Esophagus squamous epithelium (tissue), 5 donors: ENCODE data around the gene NKX2-2. TPM values are rescaled to one million over a fixed set of nuclear protein-coding genes. Genes with fewer than 3 reads are reported as not detected.

ENCODE experiments used
- DNase-seq: peaks from one replicate; lab custom pipeline; 2025; lab: John Stamatoyannopoulos, UW
- H3K27ac ChIP-seq, 4 donors: fragments of 200-600 bp; sonication (generic); one replicate each; pipeline ENCODE4 v1.5.1; 2016 to 2019; ENCODE audit warnings: mild to moderate bottlenecking in 1 of 4
- H3K27me3 ChIP-seq, 4 donors: fragments of 200-600 bp; sonication (generic); 1 replicate in 3 of 4; 2 replicates in 1 of 4; pipeline versions ENCODE4 v1.5.1 to v1.6.0; 2017 to 2021; ENCODE audit warnings: antibody characterized with exemption in 1 of 4
- H3K36me3 ChIP-seq, 3 donors: fragments of 200-600 bp; sonication (generic); one replicate each; pipeline ENCODE4 v1.5.1; 2016 to 2019
- H3K4me1 ChIP-seq, 3 donors: fragments of 200-600 bp; sonication (generic); one replicate each; pipeline ENCODE4 v1.5.1; 2017 to 2019
- H3K4me3 ChIP-seq, 4 donors: fragments of 200-600 bp; sonication (generic); 1 replicate in 3 of 4; 2 replicates in 1 of 4; pipeline ENCODE4 v1.5.1; 2016 to 2019; ENCODE audit warnings: mild to moderate bottlenecking in 2 of 4, moderate library complexity in 1 of 4
- H3K9me3 ChIP-seq, 3 donors: fragments of 200-600 bp; sonication (generic); one replicate each; pipeline ENCODE4 v1.5.1; 2016 to 2019
- POLR2A ChIP-seq, 4 donors: fragments of 450-650 bp; IDR thresholded peaks; one replicate each; pipeline ENCODE4 v1.6.1; 2017; ENCODE audit warnings: antibody characterized with exemption in 4 of 4, mild to moderate bottlenecking in 4 of 4, moderate library complexity in 3 of 4
- WGBS, 2 donors: methylation state at CpG; one replicate each; pipeline ENCODE4 v1.1.5; 2018; 5-methylcytosine and 5-hydroxymethylcytosine counted together
- intact Hi-C: fragments of 100-400 bp; cut with DNase I; formaldehyde crosslinking; loops from one replicate; pipeline ENCODE4 v1.15.0; 2022
- total RNA-seq, 4 donors: library from RNA; depleted of rRNA; stranded (reverse); fragments of >200 nt; gene quantifications; one replicate each; pipeline ENCODE4 v1.1.0, GENCODE V29; 2016
- TF ChIP-seq, protein P1 (sequence below), 6 experiments: fragments of 450-650 bp in 4 of 6; fragments of 200-600 bp in 2 of 6; sonication (generic) in 2 of 6; IDR thresholded peaks; one replicate each; pipeline ENCODE4 v1.5.1; 2016 to 2019; ENCODE audit warnings: antibody characterized with exemption in 6 of 6, mild to moderate bottlenecking in 4 of 6, moderate library complexity in 4 of 6
- donor health status: DM: yes; HTN: yes; CAD: no.

The NKX2-2 gene
- total RNA-seq, result not detected

DNA sequence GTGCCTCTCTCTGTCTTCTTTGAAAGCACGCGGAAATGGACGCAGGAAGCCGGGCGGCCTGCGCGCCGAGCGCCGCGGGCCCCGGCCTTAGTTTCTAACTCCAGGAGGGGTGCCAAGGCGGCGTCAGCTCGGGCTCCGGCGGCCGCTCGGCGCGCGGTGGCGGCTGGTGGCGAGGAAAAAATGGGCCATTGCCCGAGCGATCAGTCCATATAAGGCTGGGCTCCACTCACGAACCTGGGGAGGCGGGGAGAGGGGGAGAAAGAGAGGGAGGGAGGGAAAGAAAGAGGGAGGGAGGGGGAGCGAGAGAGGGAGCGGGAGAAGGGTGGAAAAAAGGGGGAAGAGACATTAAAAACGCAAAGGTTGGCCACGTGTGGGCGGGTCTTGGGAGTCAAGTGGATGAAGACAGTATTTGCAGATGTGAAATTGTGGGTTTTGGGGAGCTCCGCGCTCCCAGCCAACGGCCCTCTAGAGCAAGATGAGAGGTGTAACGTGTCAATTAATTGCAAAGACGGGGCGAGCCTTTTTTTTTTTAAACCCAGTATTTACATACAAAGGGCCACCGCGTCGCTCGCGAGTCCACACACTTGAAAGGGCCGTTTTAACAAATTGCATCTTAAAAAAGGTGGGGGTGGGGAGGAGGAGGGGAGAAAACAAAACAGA, at the start of gene NKX2-2:
Gene NKX2-2, minus strand, starts transcription at position 184 of the 660 bp plus-strand sequence. CDS start 395 bp downstream, outside the sequence.
- no peaks in the 10 kb centered on the region for H3K9me3 ChIP-seq
- DNase-seq, result no peak
- no peak for TF ChIP-seq POLR2A (IDR thresholded peaks at IDR 0.05)
- TF ChIP-seq, protein P1, sequence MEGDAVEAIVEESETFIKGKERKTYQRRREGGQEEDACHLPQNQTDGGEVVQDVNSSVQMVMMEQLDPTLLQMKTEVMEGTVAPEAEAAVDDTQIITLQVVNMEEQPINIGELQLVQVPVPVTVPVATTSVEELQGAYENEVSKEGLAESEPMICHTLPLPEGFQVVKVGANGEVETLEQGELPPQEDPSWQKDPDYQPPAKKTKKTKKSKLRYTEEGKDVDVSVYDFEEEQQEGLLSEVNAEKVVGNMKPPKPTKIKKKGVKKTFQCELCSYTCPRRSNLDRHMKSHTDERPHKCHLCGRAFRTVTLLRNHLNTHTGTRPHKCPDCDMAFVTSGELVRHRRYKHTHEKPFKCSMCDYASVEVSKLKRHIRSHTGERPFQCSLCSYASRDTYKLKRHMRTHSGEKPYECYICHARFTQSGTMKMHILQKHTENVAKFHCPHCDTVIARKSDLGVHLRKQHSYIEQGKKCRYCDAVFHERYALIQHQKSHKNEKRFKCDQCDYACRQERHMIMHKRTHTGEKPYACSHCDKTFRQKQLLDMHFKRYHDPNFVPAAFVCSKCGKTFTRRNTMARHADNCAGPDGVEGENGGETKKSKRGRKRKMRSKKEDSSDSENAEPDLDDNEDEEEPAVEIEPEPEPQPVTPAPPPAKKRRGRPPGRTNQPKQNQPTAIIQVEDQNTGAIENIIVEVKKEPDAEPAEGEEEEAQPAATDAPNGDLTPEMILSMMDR (IDR thresholded peaks at IDR 0.05), result no peak
- WGBS, 2 donors, result 3 to 5% methylated on average over 29 to 34 of the region's 45 CpGs
- H3K36me3 ChIP-seq, result no peaks in the 10 kb centered on the region
- H3K4me1 ChIP-seq, result peaks cover 45 to 85% (median 57%) of the 10 kb centered on the region in 3 donors
- intact Hi-C loops, result no loop called here
- H3K4me3 ChIP-seq, result peak within 1 kb of the TSS in 3 of 4 donors; percentile 14 to 58 (median 35)
- H3K27ac ChIP-seq, result no peak within 1 kb of the TSS
- H3K27me3 ChIP-seq, result peaks cover 48 to 100% (median 73%) of the 10 kb centered on the region in 4 donors

DNA sequence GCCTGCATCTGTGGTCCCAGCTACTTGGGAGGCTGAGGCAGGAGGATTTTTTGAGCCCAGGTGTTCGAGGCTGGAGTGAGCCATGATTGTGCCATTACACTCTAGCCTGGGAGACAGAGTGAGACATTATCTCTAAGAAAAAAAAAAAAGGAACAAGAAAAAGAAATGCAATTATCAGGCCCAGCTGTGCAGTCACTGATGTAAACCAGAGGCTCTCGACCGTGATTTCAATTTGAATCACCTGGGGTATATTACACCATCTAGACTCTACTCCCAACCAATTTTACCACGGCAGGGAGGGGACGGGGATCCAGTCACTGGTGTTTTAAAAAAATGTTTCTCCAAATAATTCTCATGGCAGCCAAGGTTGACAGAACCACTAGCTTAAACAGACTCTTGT, 48.8 kb upstream of the NKX2-2 start:
- intact Hi-C loops, result no loop called here
- Histone ChIP-seq H3K36me3 (no peaks in the 10 kb centered on the region), H3K27ac (no peak overlapping the region), H3K27me3 (peaks cover 0 to 58% (median 0%) of the 10 kb centered on the region in 4 donors), H3K9me3 (no peaks in the 10 kb centered on the region), H3K4me3 (no peak overlapping the region), H3K4me1 (no peaks in the 10 kb centered on the region)
- DNase-seq, result no peak
- TF ChIP-seq, protein P1 (IDR thresholded peaks at IDR 0.05), result no peak
- TF ChIP-seq POLR2A (IDR thresholded peaks at IDR 0.05), result no peak
- WGBS, 2 donors, result 61 to 70% methylated on average over 5 of the region's 5 CpGs

DNA sequence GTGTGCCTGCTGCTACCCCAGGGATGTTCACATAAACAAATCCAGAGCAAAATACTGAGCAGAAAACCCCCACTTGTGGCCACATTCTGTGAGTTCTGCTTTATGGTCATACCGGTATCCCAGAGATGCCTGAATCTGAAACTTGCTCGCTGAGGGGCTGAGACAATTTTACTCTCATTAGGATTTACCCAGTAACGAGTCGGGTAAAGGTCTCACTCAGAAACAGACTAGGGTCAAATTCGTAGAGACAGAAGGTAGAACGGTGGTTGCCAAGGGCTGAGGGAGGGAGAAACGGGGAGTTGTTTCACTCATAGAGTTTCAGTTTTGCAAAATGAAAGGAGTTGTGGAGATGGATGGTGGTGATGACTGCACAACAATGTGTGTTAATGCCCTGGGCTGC, 45.4 kb upstream of the NKX2-2 start:
- H3K4me1 ChIP-seq, result no peaks in the 10 kb centered on the region
- H3K9me3 ChIP-seq, result no peaks in the 10 kb centered on the region
- no peak overlapping the region for H3K4me3 ChIP-seq
- H3K36me3 ChIP-seq, result no peaks in the 10 kb centered on the region
- 68 to 84% methylated on average over 7 of the region's 7 CpGs for WGBS, 2 donors
- intact Hi-C loops, result no loop called here
- no peak overlapping the region for H3K27ac ChIP-seq
- H3K27me3 ChIP-seq, result peaks cover 0 to 60% (median 0%) of the 10 kb centered on the region in 4 donors
- TF ChIP-seq, protein P1 (IDR thresholded peaks at IDR 0.05), result no peak
- no peak for TF ChIP-seq POLR2A (IDR thresholded peaks at IDR 0.05)
- no peak for DNase-seq

DNA sequence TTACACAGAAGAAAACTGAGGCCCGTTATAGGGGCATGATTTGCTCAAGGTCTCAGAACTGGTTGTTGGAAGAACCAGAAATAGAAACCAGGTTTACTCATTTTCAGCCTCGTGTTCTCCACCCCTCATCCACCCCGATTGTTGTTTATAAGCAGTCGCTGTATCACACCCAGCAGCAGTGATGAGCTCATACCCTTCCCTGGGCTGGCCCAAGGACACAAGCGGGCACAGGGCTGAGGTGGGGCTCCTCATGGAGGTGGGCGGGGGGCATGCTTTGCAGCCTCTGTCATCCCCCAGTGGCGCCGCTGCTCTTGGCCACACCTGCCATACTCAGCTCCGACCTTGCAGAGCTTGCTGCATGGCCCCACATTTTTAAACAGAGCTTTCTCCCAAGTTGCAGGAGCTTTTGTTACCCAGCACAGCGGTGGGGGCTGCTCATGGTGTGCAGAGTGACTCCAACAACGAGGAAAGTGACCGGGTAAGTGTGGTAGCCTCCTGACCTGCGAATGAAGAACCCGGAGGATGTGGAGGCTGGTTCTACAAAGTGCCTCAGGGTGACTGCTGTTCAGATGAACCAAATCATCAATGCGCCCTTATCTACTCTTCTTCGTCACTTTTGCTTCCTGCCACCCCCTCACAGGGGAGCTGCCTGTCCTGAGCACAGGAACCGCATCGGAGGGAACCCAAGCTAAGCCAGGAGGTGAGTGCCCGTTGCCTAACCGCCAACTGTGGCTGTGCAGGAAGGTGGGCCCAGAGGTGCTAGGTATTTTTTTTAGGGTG, 43.6 kb upstream of the NKX2-2 start:
- Histone ChIP-seq H3K27me3 (peaks cover 0 to 57% (median 0%) of the 10 kb centered on the region in 4 donors), H3K9me3 (no peaks in the 10 kb centered on the region), H3K27ac (no peak overlapping the region), H3K4me1 (no peaks in the 10 kb centered on the region), H3K36me3 (no peaks in the 10 kb centered on the region), H3K4me3 (no peak overlapping the region)
- WGBS, 2 donors, result 67 to 72% methylated on average over 13 to 20 of the region's 20 CpGs
- TF ChIP-seq POLR2A (IDR thresholded peaks at IDR 0.05), result no peak
- TF ChIP-seq, protein P1 (IDR thresholded peaks at IDR 0.05), result no peak
- intact Hi-C loops, result no loop called here
- DNase-seq, result no peak

DNA sequence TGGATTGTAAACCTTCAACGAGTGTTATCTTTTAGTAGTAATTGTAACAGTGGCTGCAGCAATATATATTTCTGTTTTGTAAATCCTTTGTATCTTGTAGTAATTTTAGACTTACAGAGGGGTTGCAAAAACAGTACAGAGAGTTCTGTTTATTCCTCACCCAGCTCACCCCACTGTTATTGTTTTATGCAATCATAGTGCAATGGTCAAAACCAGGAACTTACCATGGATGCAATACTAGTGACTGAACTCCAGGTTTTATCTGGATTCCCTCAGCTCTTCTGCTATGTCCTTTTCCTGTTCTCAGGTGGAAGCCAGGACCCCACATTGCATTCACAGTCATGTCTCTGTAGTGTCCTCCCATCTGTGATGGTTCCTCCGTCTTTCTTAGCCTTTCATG, 42.5 kb upstream of the NKX2-2 start:
- no peak for TF ChIP-seq POLR2A (IDR thresholded peaks at IDR 0.05)
- TF ChIP-seq, protein P1 (IDR thresholded peaks at IDR 0.05), result no peak
- Histone ChIP-seq H3K4me1 (no peaks in the 10 kb centered on the region), H3K4me3 (no peak overlapping the region), H3K36me3 (no peaks in the 10 kb centered on the region), H3K27me3 (peaks cover 0 to 52% (median 0%) of the 10 kb centered on the region in 4 donors), H3K27ac (no peak overlapping the region), H3K9me3 (no peaks in the 10 kb centered on the region)
- 58 to 81% methylated on average over 2 of the region's 2 CpGs for WGBS, 2 donors
- intact Hi-C loops, result no loop called here
- DNase-seq, result no peak
